Esophagus squamous epithelium (tissue), 5 donors: ENCODE measurements around the gene CYB5A. TPM values are rescaled to one million over a fixed set of nuclear protein-coding genes. Genes with fewer than 3 reads are reported as not detected.
"Not testable (repeated sequence)": the region's sequence is repeated elsewhere in the genome, so short reads cannot be mapped to it uniquely, and the experiment has no call there.

ENCODE experiments used
- DNase-seq: peaks from one replicate; lab custom pipeline; 2025; lab: John Stamatoyannopoulos, UW
- H3K27ac ChIP-seq, 4 donors: fragments of 200-600 bp; sonication (generic); one replicate each; pipeline ENCODE4 v1.5.1; 2016 to 2019; ENCODE audit warnings: mild to moderate bottlenecking in 1 of 4
- H3K27me3 ChIP-seq, 4 donors: fragments of 200-600 bp; sonication (generic); 1 replicate in 3 of 4; 2 replicates in 1 of 4; pipeline versions ENCODE4 v1.5.1 to v1.6.0; 2017 to 2021; ENCODE audit warnings: antibody characterized with exemption in 1 of 4
- H3K36me3 ChIP-seq, 3 donors: fragments of 200-600 bp; sonication (generic); one replicate each; pipeline ENCODE4 v1.5.1; 2016 to 2019
- H3K4me1 ChIP-seq, 3 donors: fragments of 200-600 bp; sonication (generic); one replicate each; pipeline ENCODE4 v1.5.1; 2017 to 2019
- H3K4me3 ChIP-seq, 4 donors: fragments of 200-600 bp; sonication (generic); 1 replicate in 3 of 4; 2 replicates in 1 of 4; pipeline ENCODE4 v1.5.1; 2016 to 2019; ENCODE audit warnings: mild to moderate bottlenecking in 2 of 4, moderate library complexity in 1 of 4
- H3K9me3 ChIP-seq, 3 donors: fragments of 200-600 bp; sonication (generic); one replicate each; pipeline ENCODE4 v1.5.1; 2016 to 2019
- POLR2A ChIP-seq, 4 donors: fragments of 450-650 bp; IDR thresholded peaks; one replicate each; pipeline ENCODE4 v1.6.1; 2017; ENCODE audit warnings: antibody characterized with exemption in 4 of 4, mild to moderate bottlenecking in 4 of 4, moderate library complexity in 3 of 4
- WGBS, 2 donors: methylation state at CpG; one replicate each; pipeline ENCODE4 v1.1.5; 2018; 5-methylcytosine and 5-hydroxymethylcytosine counted together
- intact Hi-C: fragments of 100-400 bp; cut with DNase I; formaldehyde crosslinking; loops from one replicate; pipeline ENCODE4 v1.15.0; 2022
- total RNA-seq, 4 donors: library from RNA; depleted of rRNA; stranded (reverse); fragments of >200 nt; gene quantifications; one replicate each; pipeline ENCODE4 v1.1.0, GENCODE V29; 2016
- TF ChIP-seq, protein P1 (sequence below), 6 experiments: fragments of 450-650 bp in 4 of 6; fragments of 200-600 bp in 2 of 6; sonication (generic) in 2 of 6; IDR thresholded peaks; one replicate each; pipeline ENCODE4 v1.5.1; 2016 to 2019; ENCODE audit warnings: antibody characterized with exemption in 6 of 6, mild to moderate bottlenecking in 4 of 6, moderate library complexity in 4 of 6
- donor health status: DM: yes; HTN: yes; CAD: no.

The CYB5A gene
- total RNA-seq, 4 donors from 2014 or later = 75.2 to 115 (median 90.3) TPM

DNA sequence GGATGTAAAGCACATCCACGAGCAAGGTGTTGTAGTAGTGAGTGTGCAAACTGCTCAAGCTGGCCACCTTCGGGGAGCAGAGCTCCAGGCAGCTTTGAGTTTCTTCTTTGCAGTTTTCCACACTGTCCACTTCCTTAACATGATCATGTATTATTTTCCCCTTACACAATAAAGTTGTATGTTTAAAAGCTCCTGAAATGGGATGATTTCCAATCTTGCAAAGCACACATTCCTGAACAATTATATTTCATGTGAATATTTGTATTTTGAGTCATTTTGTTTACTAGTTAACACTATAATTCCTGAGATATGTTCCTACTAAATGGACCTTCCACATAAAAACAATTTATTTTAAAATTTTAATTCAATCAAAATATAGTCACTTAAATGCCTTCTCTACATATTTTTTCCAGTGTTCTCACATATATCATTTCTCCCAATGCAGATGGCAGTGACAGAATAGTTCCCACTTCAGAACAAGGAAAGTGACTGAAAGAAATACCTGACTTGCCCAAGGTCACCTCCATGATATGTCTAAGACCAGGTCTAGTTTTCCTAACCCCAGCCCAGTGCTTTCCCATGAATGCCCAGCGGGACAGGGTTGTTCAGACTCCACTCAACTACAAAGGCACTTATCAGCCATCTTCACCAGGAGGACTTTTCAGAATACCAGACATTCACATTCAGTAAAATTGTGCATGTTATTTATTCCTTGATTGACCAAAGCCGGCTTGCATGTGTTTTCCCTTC, 5.5 kb downstream of the CYB5A start:
- TF ChIP-seq, protein P1, sequence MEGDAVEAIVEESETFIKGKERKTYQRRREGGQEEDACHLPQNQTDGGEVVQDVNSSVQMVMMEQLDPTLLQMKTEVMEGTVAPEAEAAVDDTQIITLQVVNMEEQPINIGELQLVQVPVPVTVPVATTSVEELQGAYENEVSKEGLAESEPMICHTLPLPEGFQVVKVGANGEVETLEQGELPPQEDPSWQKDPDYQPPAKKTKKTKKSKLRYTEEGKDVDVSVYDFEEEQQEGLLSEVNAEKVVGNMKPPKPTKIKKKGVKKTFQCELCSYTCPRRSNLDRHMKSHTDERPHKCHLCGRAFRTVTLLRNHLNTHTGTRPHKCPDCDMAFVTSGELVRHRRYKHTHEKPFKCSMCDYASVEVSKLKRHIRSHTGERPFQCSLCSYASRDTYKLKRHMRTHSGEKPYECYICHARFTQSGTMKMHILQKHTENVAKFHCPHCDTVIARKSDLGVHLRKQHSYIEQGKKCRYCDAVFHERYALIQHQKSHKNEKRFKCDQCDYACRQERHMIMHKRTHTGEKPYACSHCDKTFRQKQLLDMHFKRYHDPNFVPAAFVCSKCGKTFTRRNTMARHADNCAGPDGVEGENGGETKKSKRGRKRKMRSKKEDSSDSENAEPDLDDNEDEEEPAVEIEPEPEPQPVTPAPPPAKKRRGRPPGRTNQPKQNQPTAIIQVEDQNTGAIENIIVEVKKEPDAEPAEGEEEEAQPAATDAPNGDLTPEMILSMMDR (IDR thresholded peaks at IDR 0.05) = no peak
- no peak for TF ChIP-seq POLR2A (IDR thresholded peaks at IDR 0.05)
- 86 to 90% methylated on average over 4 of the region's 4 CpGs for WGBS, 2 donors
- H3K4me3 ChIP-seq = no peak overlapping the region
- H3K27ac ChIP-seq = no peak overlapping the region
- no peaks in the 10 kb centered on the region for H3K27me3 ChIP-seq
- H3K9me3 ChIP-seq = no peaks in the 10 kb centered on the region
- H3K36me3 ChIP-seq = no peaks in the 10 kb centered on the region
- intact Hi-C loops = no loop called here
- H3K4me1 ChIP-seq = peaks cover 42 to 67% (median 44%) of the 10 kb centered on the region in 3 donors
- no peak for DNase-seq

DNA sequence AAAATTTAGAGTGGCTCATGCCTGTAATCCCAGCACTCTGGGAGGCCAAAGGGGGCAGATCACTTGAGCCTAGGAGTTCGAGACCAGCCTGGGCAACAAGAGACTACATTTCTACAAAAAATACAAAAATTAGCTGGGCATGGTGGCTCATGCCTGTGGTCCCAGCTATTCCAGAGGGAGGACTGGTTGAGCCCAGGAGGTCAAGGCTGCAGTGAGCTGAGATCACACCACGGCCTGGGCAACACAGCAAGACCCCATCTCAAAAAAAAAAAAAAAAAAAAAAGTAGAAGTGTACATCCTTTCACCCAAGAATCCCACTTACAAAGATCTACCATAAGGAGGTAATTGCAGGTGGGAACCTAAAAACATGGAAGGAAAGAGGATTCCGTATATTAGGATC, 6.2 kb downstream of the CYB5A start:
- WGBS, 2 donors = 62 to 95% methylated on average over 1 to 3 of the region's 3 CpGs
- H3K4me3 ChIP-seq, H3K27me3 ChIP-seq, H3K36me3 ChIP-seq, intact Hi-C loops, H3K9me3 ChIP-seq, DNase-seq: not testable (repeated sequence)
- Histone ChIP-seq H3K4me1 (peaks cover 37 to 66% (median 41%) of the 10 kb centered on the region in 3 donors), H3K27ac (peak overlapping the region in 3 of 4 donors; percentile 77 to 86 (median 80))

DNA sequence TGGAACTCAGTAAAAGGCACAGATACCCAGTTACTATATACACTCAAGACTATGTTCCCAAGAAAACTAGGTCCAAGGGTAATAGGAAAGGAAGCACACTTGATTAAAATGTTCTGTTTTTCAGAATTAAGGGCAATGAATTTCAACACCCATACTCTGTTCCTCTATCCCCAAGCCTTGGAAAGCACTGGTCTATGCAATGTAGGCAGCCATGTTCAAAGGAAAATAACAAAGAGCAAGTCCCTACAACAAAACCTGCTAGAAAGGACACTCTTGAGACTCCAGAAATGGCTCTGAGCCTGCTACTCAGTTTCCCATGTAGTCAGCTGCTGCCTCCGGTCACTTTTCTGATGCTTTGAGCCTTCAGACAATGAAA, 6.8 kb downstream of the CYB5A start:
- intact Hi-C loops = no loop called here
- H3K27ac ChIP-seq = peak overlapping the region; percentile 31 to 86 (median 78)
- H3K4me3 ChIP-seq = no peak overlapping the region
- H3K27me3 ChIP-seq = no peaks in the 10 kb centered on the region
- peaks cover 0 to 2% (median 0%) of the 10 kb centered on the region in 3 donors for H3K36me3 ChIP-seq
- H3K9me3 ChIP-seq = no peaks in the 10 kb centered on the region
- 83 to 100% methylated on average over 1 of the region's 1 CpG for WGBS, 2 donors
- H3K4me1 ChIP-seq = peaks cover 35 to 60% (median 36%) of the 10 kb centered on the region in 3 donors
- TF ChIP-seq, protein P1 (IDR thresholded peaks at IDR 0.05) = no peak
- no peak for TF ChIP-seq POLR2A (IDR thresholded peaks at IDR 0.05)
- no peak for DNase-seq

DNA sequence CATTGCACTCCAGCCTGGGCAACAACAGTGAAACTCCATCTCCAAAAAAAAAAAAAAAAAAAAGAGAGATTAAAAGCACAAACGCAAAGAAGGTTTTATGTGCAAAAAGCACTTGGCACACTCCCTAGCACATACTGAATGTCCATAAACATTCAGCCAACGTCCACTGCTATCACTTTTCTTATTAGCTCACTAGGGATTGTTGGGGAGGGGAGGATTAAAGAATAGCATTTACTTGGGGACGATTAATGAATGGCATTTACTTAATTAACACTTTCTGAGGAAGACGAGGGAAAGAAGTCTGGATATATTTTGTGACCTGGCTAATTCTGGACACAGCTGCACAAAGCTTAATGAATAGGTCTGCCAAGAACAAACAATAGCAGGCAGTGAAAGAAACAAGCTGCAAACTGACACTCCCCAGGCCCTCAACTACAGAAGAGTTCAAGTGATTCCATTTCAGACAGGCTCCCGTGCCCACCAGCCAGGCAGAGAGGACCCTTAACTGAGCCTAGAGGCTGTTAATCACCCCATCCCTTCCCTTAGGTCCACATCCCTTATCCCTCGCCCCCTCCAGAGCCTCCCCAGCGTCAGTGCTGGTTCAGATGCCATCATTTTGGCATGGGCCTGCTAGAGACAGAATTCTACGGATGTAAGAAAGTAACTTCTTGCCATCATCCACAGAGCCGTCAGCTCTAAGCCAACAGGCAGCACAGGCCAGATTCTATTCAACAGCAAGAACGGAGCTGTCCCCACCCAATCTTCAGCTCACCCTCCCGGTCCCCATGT, 7.4 kb downstream of the CYB5A start:
- DNase-seq = no peak
- Histone ChIP-seq H3K36me3 (peaks cover 0 to 4% (median 0%) of the 10 kb centered on the region in 3 donors), H3K4me1 (peaks cover 35 to 55% (median 36%) of the 10 kb centered on the region in 3 donors), H3K4me3 (peak overlapping the region in 1 of 4 donors; percentile 25), H3K27me3 (no peaks in the 10 kb centered on the region), H3K9me3 (no peaks in the 10 kb centered on the region), H3K27ac (peak overlapping the region; percentile 31 to 86 (median 78))
- intact Hi-C loops = no loop called here
- TF ChIP-seq, protein P1 (IDR thresholded peaks at IDR 0.05) = no peak
- TF ChIP-seq POLR2A (IDR thresholded peaks at IDR 0.05) = no peak
- 55 to 66% methylated on average over 11 of the region's 11 CpGs for WGBS, 2 donors

DNA sequence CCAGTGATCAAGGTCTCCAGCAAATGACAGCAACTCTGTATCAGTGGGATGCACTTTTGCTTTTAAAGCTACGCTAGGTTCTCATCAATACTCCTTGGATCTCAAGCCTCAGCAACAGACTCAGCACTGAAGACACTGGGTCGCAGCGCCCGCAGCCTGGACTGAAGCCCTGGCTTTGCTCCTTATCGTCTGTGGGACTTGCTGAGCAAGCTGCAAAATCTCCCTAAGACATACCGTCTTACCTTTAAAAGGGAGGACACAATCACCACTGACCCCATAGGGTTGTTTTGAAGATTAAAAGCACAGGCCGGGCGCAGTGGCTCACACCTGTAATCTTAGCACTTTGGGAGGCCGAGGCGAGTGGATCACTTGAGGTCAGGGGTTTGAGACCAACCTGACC, 8.1 kb downstream of the CYB5A start:
- Histone ChIP-seq H3K27me3 (no peaks in the 10 kb centered on the region), H3K9me3 (no peaks in the 10 kb centered on the region), H3K4me3 (no peak overlapping the region), H3K36me3 (peaks cover 0 to 4% (median 0%) of the 10 kb centered on the region in 3 donors), H3K27ac (peak overlapping the region in 3 of 4 donors; percentile 17 to 80 (median 52)), H3K4me1 (peaks cover 39 to 53% (median 41%) of the 10 kb centered on the region in 3 donors)
- no peak for DNase-seq
- TF ChIP-seq, protein P1 (IDR thresholded peaks at IDR 0.05) = no peak
- TF ChIP-seq POLR2A (IDR thresholded peaks at IDR 0.05) = no peak
- 74 to 96% methylated on average over 6 to 9 of the region's 10 CpGs for WGBS, 2 donors
- intact Hi-C loops = no loop called here
